PC-9 (cell line): ENCODE results near the gene UBN1.

Experiments used
- EZH2 ChIP-seq: fragments of 200-600 bp; sonication (generic); IDR thresholded peaks from 2 replicates; pipeline ENCODE4 v1.8.0; 2017; ENCODE audit warnings: antibody characterized with exemption, low read depth
- TF ChIP-seq, protein P1 (sequence below): fragments of 200-600 bp; sonication (generic); conservative IDR thresholded peaks from 2 replicates; pipeline ENCODE4 v1.6.1; 2017; ENCODE audit warnings: mixed run types, antibody characterized with exemption, mild to moderate bottlenecking, moderate library complexity

DNA sequence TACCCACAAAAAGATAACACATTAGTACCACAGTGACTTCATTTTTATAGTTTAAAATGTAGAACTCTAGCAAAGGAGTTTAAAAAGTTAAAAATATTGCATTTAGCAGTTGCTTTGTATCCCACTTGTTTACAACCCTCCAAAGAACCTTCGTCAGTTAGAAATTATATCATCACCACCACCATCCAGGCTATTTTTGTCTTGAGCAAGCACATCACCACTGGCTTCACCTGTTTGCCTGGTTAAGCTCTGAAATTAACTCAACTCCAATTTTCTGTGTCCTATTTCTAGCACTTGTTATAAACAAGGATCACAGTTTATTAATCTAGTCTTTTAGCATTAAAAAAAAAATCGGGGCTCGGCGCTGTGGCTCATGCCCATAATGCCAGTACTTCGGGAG lies 6.3 kb upstream of the UBN1 start:
- TF ChIP-seq, protein P1, sequence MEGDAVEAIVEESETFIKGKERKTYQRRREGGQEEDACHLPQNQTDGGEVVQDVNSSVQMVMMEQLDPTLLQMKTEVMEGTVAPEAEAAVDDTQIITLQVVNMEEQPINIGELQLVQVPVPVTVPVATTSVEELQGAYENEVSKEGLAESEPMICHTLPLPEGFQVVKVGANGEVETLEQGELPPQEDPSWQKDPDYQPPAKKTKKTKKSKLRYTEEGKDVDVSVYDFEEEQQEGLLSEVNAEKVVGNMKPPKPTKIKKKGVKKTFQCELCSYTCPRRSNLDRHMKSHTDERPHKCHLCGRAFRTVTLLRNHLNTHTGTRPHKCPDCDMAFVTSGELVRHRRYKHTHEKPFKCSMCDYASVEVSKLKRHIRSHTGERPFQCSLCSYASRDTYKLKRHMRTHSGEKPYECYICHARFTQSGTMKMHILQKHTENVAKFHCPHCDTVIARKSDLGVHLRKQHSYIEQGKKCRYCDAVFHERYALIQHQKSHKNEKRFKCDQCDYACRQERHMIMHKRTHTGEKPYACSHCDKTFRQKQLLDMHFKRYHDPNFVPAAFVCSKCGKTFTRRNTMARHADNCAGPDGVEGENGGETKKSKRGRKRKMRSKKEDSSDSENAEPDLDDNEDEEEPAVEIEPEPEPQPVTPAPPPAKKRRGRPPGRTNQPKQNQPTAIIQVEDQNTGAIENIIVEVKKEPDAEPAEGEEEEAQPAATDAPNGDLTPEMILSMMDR, result no peak
- TF ChIP-seq EZH2, result no peak
